ENCODE data around the gene SIX5. TPM values are rescaled to one million over a fixed set of nuclear protein-coding genes. Genes with fewer than 3 reads are reported as not detected.
A peak's percentile ranks its signal among the peaks of the same experiment; 100 is the strongest.

Gene SIX5
- total and polyA plus RNA-seq, 9 of the 15 experiments (the other 6 are each of a cell fraction or from before 2014, with no cell fraction given): 1.4 to 17.2 (median 7.4) TPM; not detected in 2

GRCh38 chr19:45739498-45740439, 29.3 kb downstream of the SIX5 start (continued):
- TF ChIP-seq CREB3 (tag; conservative IDR thresholded peaks at IDR 0.05; ENCODE audit: low read depth): peak; percentile 85
- TF ChIP-seq POLR2A (conservative IDR thresholded peaks at IDR 0.05): peak; percentile 88
- TF ChIP-seq EP400 (IDR thresholded peaks at IDR 0.05): peak; percentile 98
- TF ChIP-seq CBX3 (IDR thresholded peaks at IDR 0.05; ENCODE audit: borderline replicate concordance in 1 of 2, low read length in 2 of 2): peak in 1 of 2 experiments; percentile 71; a peak in 1 of 3 replicates
- TF ChIP-seq DACH1 (IDR thresholded peaks at IDR 0.05; ENCODE audit: partially characterized antibody): no peak
- TF ChIP-seq CEBPG (CRISPR knock-in tag; IDR thresholded peaks at IDR 0.05): peak; percentile 71
- TF ChIP-seq CEBPG (tag; conservative IDR thresholded peaks at IDR 0.05 in 1 of 2, IDR thresholded peaks at IDR 0.05 in 1 of 2): peak; percentile 88 to 91
- TF ChIP-seq ZC3H8 (IDR thresholded peaks at IDR 0.05): no peak
- no peak for TF ChIP-seq ZNF717 (CRISPR knock-in tag; IDR thresholded peaks at IDR 0.05)
- TF ChIP-seq SIN3A (IDR thresholded peaks at IDR 0.05; ENCODE audit: borderline replicate concordance in 2 of 2, control insufficient read depth in 1 of 2, low read depth in 2 of 2, low read length in 2 of 2): no peak
- peak; percentile 91 for TF ChIP-seq ZNF592 (IDR thresholded peaks at IDR 0.05)
- TF ChIP-seq RCOR1 (IDR thresholded peaks at IDR 0.05; ENCODE audit: borderline replicate concordance in 1 of 2, low read depth in 2 of 2, low read length in 2 of 2): peak in 1 of 2 experiments; percentile 80; a peak in 2 of 4 replicates
- peak; percentile 61 to 75; a peak in 3 of 4 replicates for TF ChIP-seq MNT (conservative IDR thresholded peaks at IDR 0.05)
- peak; percentile 87 for TF ChIP-seq L3MBTL2 (IDR thresholded peaks at IDR 0.05)
- TF ChIP-seq ZNF589 (CRISPR knock-in tag; IDR thresholded peaks at IDR 0.05; ENCODE audit: low read depth): peak; percentile 86; the same call in 1 of the 2 replicates
- peak; percentile 81 for TF ChIP-seq HDAC8 (tag; IDR thresholded peaks at IDR 0.05)
- peak; percentile 22; the same call in 1 of the 2 replicates for TF ChIP-seq PTRF (tag; IDR thresholded peaks at IDR 0.05)
- peak; percentile 57; the same call in 1 of the 2 replicates for TF ChIP-seq PHF8 (IDR thresholded peaks at IDR 0.05; ENCODE audit: borderline replicate concordance, low read length)
- peak; percentile 84 for TF ChIP-seq ZNF644 (tag; IDR thresholded peaks at IDR 0.05; ENCODE audit: low read depth)
